Measurements from ENCODE around the gene NTF4. TPM values are rescaled to one million over a fixed set of nuclear protein-coding genes. Genes with fewer than 3 reads are reported as not detected.

Gene NTF4
- total RNA-seq, 1 experiment from 2014 or later, result 10.2 TPM

DNA sequence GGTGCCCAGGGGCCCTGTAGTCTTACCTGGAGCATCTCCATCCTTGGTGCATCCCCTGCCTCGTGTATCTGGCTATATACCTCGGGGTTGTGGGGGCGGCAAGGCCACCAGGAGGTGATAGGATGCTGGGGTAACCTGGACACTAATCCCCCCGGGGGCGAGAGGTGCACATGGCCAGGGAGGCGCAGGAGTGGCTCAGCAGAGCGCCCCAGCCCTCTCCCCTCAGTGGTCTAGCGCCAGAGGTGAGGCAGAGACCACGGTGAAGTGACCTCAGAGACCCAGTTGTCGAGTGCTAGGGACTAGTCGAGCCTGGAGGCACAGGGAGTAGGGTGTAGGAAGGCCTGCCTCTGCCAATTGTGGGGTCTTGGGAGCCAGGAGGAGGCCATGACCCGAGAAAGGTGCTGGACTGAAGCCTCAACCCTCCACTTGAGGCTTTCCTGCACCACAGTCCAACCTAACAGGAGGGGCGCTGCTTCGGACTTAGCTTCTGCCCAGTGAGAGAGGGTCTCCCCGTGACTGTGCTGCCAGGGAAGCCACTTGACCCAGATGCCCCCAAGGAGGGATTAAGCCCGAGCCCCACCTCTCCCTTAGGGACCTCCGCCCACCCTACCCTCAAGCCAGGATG, 47.5 kb downstream of the NTF4 start, which contains the start of gene LHB:
LHB (minus strand) TSS at position 51 of the 625 bp plus-strand sequence; CDS start at position 41, 10 bp downstream.
- H3K36me3 Mint-ChIP-seq (ENCODE audit: insufficient read depth, unreplicated experiment), result peaks cover 36% of the 10 kb centered on the region
- peak within 1 kb of the TSS; percentile 79 for H3K4me3 Mint-ChIP-seq (ENCODE audit: unreplicated experiment)
- DNase-seq, result no peak

GRCh38 chr19:49016067-49016839, 48.4 kb downstream of the NTF4 start:
- no peak for DNase-seq
- Mint-ChIP-seq H3K4me1 (ENCODE audit: low read depth, unreplicated experiment) (peaks cover 17% of the 10 kb centered on the region), H3K27me3 (ENCODE audit: insufficient read depth, unreplicated experiment) (no peaks in the 10 kb centered on the region), H3K9me3 (ENCODE audit: unreplicated experiment) (no peaks in the 10 kb centered on the region), H3K4me3 (ENCODE audit: unreplicated experiment) (peak overlapping the region; percentile 32), H3K27ac (ENCODE audit: unreplicated experiment) (peak overlapping the region; percentile 20), H3K36me3 (ENCODE audit: insufficient read depth, unreplicated experiment) (peaks cover 36% of the 10 kb centered on the region)
- ChIA-PET POLR2A (no interaction called here), CTCF (interaction anchor here (0.9 kb wide), 1 partner anchor 23 kb away, joined by 5 read pairs; the partner anchor contains the start of genes GYS1 and RUVBL2)
- intact Hi-C loops (cut with micrococcal nuclease; ENCODE audit: unreplicated experiment), result no loop called here
- Histone ChIP-seq H3K4me1 (0 out of 2 replicates have a peak, but pooled peaks cover 9% of the 10 kb centered on the region), H3K36me3 (ENCODE audit: control insufficient read depth, insufficient read depth, low read length) (peaks cover 1% of the 10 kb centered on the region; the same call in 1 of the 2 replicates), H3K9me3 (no peaks in the 10 kb centered on the region), H3K27me3 (replicated peaks; ENCODE audit: control insufficient read depth, insufficient read depth, low read length) (no peaks in the 10 kb centered on the region), H3K4me3 (ENCODE audit: low read depth, low read length) (no peak overlapping the region)
- no TSS peak for BruUV-seq (replicated peaks)
- no peak for TF ChIP-seq CTCF (IDR thresholded peaks at IDR 0.05; ENCODE audit: insufficient read depth in 1 of 2, low read depth in 1 of 2, low read length in 1 of 2, severe bottlenecking in 1 of 2, unreplicated experiment in 1 of 2)

More for the DNA sequence above, 47.5 kb downstream of the NTF4 start, which contains the start of gene LHB:
- no peak for TF ChIP-seq CTCF (IDR thresholded peaks at IDR 0.05; ENCODE audit: insufficient read depth in 1 of 2, low read depth in 1 of 2, low read length in 1 of 2, severe bottlenecking in 1 of 2, unreplicated experiment in 1 of 2)
- POLR2A ChIA-PET, result interaction anchor here (1.1 kb wide), 1 partner anchor 24 kb away, joined by 5 read pairs; the partner anchor contains the start of genes GYS1 and RUVBL2
- Histone ChIP-seq H3K4me1 (0 out of 2 replicates have a peak, but pooled peaks cover 9% of the 10 kb centered on the region), H3K36me3 (ENCODE audit: control insufficient read depth, insufficient read depth, low read length) (peaks cover 1% of the 10 kb centered on the region; the same call in 1 of the 2 replicates), H3K27me3 (replicated peaks; ENCODE audit: control insufficient read depth, insufficient read depth, low read length) (no peaks in the 10 kb centered on the region; the same call in 1 of the 2 replicates), H3K9me3 (no peaks in the 10 kb centered on the region), H3K4me3 (ENCODE audit: low read depth, low read length) (peak within 1 kb of the TSS; percentile 49)
- intact Hi-C loops (cut with micrococcal nuclease; ENCODE audit: unreplicated experiment), result loop anchor here (1.0 kb wide), 1 partner anchor 57 kb away; no protein-coding TSS in a partner anchor
- no TSS peak for BruUV-seq (replicated peaks)
- Mint-ChIP-seq H3K4me1 (ENCODE audit: low read depth, unreplicated experiment) (peaks cover 21% of the 10 kb centered on the region), H3K9me3 (ENCODE audit: unreplicated experiment) (no peaks in the 10 kb centered on the region), H3K27me3 (ENCODE audit: insufficient read depth, unreplicated experiment) (no peaks in the 10 kb centered on the region), H3K27ac (ENCODE audit: unreplicated experiment) (peak within 1 kb of the TSS; percentile 20)
- CTCF ChIA-PET, result interaction anchor here (0.6 to 4.0 kb wide), 8 partner anchors 17 to 846 kb away, joined by 3 to 51 read pairs (median 6); partner anchors contain the start of genes GYS1, NTF4 and RUVBL2

DNA sequence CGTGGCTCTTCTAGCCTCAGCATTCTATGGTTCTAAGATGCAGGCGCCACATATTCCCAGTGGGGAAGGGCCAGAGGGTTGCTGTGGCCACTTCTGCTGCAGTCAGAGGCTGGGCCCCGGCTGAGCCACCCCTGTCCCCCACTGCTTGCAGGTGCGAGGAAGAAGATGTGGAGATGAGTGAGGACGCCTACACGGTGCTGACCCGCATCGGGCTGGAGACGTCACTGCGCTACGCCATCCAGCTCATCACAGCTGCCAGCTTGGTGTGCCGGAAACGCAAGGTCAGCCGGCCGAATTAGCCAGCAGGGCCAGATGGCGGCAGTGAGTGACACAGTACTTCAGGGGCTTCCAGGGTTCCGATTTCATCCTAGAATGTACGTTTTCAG, 49.8 kb downstream of the NTF4 start:
- CTCF ChIA-PET, result interaction anchor here (0.6 kb wide), 1 partner anchor 461 kb away, joined by 8 read pairs; no protein-coding TSS in a partner anchor
- intact Hi-C loops (cut with micrococcal nuclease; ENCODE audit: unreplicated experiment), result no loop called here

More for the DNA sequence above, 49.8 kb downstream of the NTF4 start:
- POLR2A ChIA-PET, result no interaction called here
- Mint-ChIP-seq H3K36me3 (ENCODE audit: insufficient read depth, unreplicated experiment) (peaks cover 40% of the 10 kb centered on the region), H3K27ac (ENCODE audit: unreplicated experiment) (no peak overlapping the region), H3K27me3 (ENCODE audit: insufficient read depth, unreplicated experiment) (no peaks in the 10 kb centered on the region), H3K4me1 (ENCODE audit: low read depth, unreplicated experiment) (peaks cover 6% of the 10 kb centered on the region), H3K4me3 (ENCODE audit: unreplicated experiment) (no peak overlapping the region), H3K9me3 (ENCODE audit: unreplicated experiment) (no peaks in the 10 kb centered on the region)
- Histone ChIP-seq H3K4me1 (0 out of 2 replicates have a peak, but pooled peaks cover 9% of the 10 kb centered on the region), H3K9me3 (no peaks in the 10 kb centered on the region), H3K4me3 (ENCODE audit: low read depth, low read length) (no peak overlapping the region), H3K27me3 (replicated peaks; ENCODE audit: control insufficient read depth, insufficient read depth, low read length) (no peaks in the 10 kb centered on the region), H3K36me3 (ENCODE audit: control insufficient read depth, insufficient read depth, low read length) (peaks cover 1% of the 10 kb centered on the region; the same call in 1 of the 2 replicates)
- DNase-seq, result no peak
- BruUV-seq (replicated peaks), result no TSS peak
- no peak for TF ChIP-seq CTCF (IDR thresholded peaks at IDR 0.05; ENCODE audit: insufficient read depth in 1 of 2, low read depth in 1 of 2, low read length in 1 of 2, severe bottlenecking in 1 of 2, unreplicated experiment in 1 of 2)

Data from Caco-2 (cell line).